Right lobe of liver (tissue), 4 donors: ENCODE data around the gene BRINP3.

ENCODE experiments used
- CTCF ChIP-seq, 4 donors: fragments of 200-600 bp in 3 of 4; fragments of 450-650 bp in 1 of 4; IDR thresholded peaks; one replicate each; pipeline versions ENCODE4 v1.5.1 to v1.8.0; 2016 to 2022; ENCODE audit warnings: antibody characterized with exemption in 4 of 4, mild to moderate bottlenecking in 2 of 4
- POLR2A ChIP-seq: fragments of 450-650 bp; IDR thresholded peaks from one replicate; pipeline ENCODE4 v1.6.1; 2017; ENCODE audit warnings: antibody characterized with exemption, mild to moderate bottlenecking
- donor health status: DM: no; HTN: no; CAD: no.
- donor health status: DM: no; HTN: no; CAD: no.
- donor health status: DM: no; HTN: yes; CAD: no.

GRCh38 chr1:190250368-190250767 lies 227.3 kb downstream of the BRINP3 start:
- no peak for TF ChIP-seq CTCF (IDR thresholded peaks at IDR 0.05)
- TF ChIP-seq POLR2A, result no peak
